Measurements from ENCODE around the gene TRAK1.

Gene TRAK1

DNA sequence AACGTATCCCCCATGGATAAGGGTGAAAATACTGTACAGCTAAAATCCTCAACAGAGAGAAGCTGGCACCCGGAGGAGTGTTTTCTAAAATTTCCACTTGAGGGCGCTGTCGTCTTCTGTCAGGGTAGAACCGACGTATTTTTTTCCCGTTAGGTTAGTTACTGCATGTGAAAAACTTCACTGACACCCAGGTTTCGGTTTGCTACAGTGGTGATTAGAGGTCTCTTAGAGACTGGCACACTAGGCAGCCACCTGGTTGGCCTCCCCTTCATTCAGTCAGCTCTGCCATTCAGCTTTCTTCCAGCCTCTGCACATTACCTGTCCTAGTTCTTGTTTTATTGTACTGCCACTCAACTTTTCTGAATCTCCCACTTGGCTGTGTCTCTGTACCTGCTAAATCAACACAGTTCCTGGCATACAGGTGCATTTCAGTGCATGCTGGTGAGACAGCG lies 156.4 kb downstream of the TRAK1 start:
- Histone ChIP-seq H3K4me1 (ENCODE audit: low read length) (peaks cover 8% of the 10 kb centered on the region), H2AFZ (ENCODE audit: low read length) (peak overlapping the region; percentile 14; the same call in 1 of the 2 replicates), H3K9ac (ENCODE audit: low read length) (no peak overlapping the region), H3K27ac (ENCODE audit: low read length) (peak overlapping the region; percentile 2; the same call in 1 of the 2 replicates), H4K20me1 (ENCODE audit: insufficient read depth, low read length) (no peaks in the 10 kb centered on the region), H3K9me3 (replicated peaks; ENCODE audit: insufficient read depth, low read length) (no peaks in the 10 kb centered on the region), H3K36me3 (replicated peaks; ENCODE audit: insufficient read depth, low read length) (no peaks in the 10 kb centered on the region), H3K9me2 (replicated peaks; ENCODE audit: insufficient read depth, low read length) (no peaks in the 10 kb centered on the region), H3K79me2 (ENCODE audit: low read length) (no peaks in the 10 kb centered on the region), H3K4me2 (ENCODE audit: low read depth, low read length) (peak overlapping the region; percentile 17), H3F3A (ENCODE audit: insufficient read depth, low read length) (no peaks in the 10 kb centered on the region), H3K4me3 (ENCODE audit: low read length) (no peak overlapping the region), H3K27me3 (replicated peaks; ENCODE audit: insufficient read depth, low read length) (no peaks in the 10 kb centered on the region)
- DNase-seq = peak; percentile 87
- TF ChIP-seq EZH2 (optimal IDR thresholded peaks at IDR 0.05; ENCODE audit: low read depth, low read length) = no peak
- TF ChIP-seq, protein P1, sequence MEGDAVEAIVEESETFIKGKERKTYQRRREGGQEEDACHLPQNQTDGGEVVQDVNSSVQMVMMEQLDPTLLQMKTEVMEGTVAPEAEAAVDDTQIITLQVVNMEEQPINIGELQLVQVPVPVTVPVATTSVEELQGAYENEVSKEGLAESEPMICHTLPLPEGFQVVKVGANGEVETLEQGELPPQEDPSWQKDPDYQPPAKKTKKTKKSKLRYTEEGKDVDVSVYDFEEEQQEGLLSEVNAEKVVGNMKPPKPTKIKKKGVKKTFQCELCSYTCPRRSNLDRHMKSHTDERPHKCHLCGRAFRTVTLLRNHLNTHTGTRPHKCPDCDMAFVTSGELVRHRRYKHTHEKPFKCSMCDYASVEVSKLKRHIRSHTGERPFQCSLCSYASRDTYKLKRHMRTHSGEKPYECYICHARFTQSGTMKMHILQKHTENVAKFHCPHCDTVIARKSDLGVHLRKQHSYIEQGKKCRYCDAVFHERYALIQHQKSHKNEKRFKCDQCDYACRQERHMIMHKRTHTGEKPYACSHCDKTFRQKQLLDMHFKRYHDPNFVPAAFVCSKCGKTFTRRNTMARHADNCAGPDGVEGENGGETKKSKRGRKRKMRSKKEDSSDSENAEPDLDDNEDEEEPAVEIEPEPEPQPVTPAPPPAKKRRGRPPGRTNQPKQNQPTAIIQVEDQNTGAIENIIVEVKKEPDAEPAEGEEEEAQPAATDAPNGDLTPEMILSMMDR (IDR thresholded peaks at IDR 0.05; ENCODE audit: low read length) = peak; percentile 84

DNA sequence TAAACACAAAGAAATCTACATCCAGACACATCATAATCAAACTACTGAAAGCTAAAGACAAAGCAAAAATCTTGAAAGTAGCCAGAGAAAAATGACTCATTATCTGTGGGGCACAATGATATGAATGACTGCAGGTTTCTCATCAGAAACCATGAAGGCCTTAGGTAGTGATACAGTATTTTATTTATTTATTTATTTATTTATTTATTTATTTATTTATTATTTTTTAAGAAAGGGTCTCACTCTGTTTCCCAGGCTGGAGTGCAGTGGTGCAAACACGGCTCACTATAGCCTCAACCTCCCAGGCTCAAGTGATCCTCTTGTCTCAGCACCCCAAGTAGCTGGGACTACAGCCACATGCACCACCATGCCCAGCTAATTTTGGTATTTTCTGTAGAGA lies 159.6 kb downstream of the TRAK1 start:
- no peak for TF ChIP-seq EZH2phosphoT487 (IDR thresholded peaks at IDR 0.05; ENCODE audit: low read length)
- TF ChIP-seq, protein P1 (IDR thresholded peaks at IDR 0.05; ENCODE audit: low read length) = no peak
- TF ChIP-seq EZH2 (optimal IDR thresholded peaks at IDR 0.05; ENCODE audit: low read depth, low read length) = no peak
- DNase-seq = no peak
- Histone ChIP-seq H3K4me1 (ENCODE audit: low read length) (peaks cover 8% of the 10 kb centered on the region), H3K9me3 (replicated peaks; ENCODE audit: insufficient read depth, low read length) (no peaks in the 10 kb centered on the region), H3K36me3 (replicated peaks; ENCODE audit: insufficient read depth, low read length) (no peaks in the 10 kb centered on the region), H4K20me1 (ENCODE audit: insufficient read depth, low read length) (no peaks in the 10 kb centered on the region), H3K79me2 (ENCODE audit: low read length) (no peaks in the 10 kb centered on the region), H3F3A (ENCODE audit: insufficient read depth, low read length) (no peaks in the 10 kb centered on the region), H2AFZ (ENCODE audit: low read length) (no peak overlapping the region), H3K4me2 (ENCODE audit: low read depth, low read length) (no peak overlapping the region), H3K4me3 (ENCODE audit: low read length) (no peak overlapping the region), H3K27ac (ENCODE audit: low read length) (no peak overlapping the region), H3K9me2 (replicated peaks; ENCODE audit: insufficient read depth, low read length) (no peaks in the 10 kb centered on the region), H3K27me3 (replicated peaks; ENCODE audit: insufficient read depth, low read length) (no peaks in the 10 kb centered on the region), H3K9ac (ENCODE audit: low read length) (no peak overlapping the region)

DNA sequence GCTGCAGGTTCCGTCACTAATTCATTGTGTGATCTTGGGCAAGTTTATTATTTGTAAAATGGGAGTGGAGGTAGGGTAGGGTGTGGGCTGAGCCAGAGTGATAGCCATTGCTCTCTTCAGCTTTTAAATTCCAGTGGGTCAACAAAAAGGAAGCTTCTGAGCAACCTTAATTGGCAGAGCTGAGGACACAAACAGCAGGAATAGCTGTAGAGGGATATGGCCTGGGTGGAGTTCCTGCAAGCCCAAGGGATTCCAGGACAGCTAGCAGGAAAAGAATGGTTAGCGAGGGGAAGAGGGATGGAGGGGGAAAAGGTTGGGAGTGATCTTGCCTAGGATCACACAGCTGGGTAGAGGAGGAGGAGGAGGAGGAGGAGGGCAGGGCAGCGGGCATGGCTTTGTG lies 163.4 kb downstream of the TRAK1 start:
- Histone ChIP-seq H3F3A (ENCODE audit: insufficient read depth, low read length) (no peaks in the 10 kb centered on the region), H3K4me1 (ENCODE audit: low read length) (no peaks in the 10 kb centered on the region), H3K9me3 (replicated peaks; ENCODE audit: insufficient read depth, low read length) (no peaks in the 10 kb centered on the region), H3K36me3 (replicated peaks; ENCODE audit: insufficient read depth, low read length) (no peaks in the 10 kb centered on the region), H2AFZ (ENCODE audit: low read length) (no peak overlapping the region), H3K9ac (ENCODE audit: low read length) (no peak overlapping the region), H3K9me2 (replicated peaks; ENCODE audit: insufficient read depth, low read length) (no peaks in the 10 kb centered on the region), H3K4me2 (ENCODE audit: low read depth, low read length) (no peak overlapping the region), H3K79me2 (ENCODE audit: low read length) (no peaks in the 10 kb centered on the region), H3K27ac (ENCODE audit: low read length) (no peak overlapping the region), H4K20me1 (ENCODE audit: insufficient read depth, low read length) (no peaks in the 10 kb centered on the region), H3K4me3 (ENCODE audit: low read length) (no peak overlapping the region), H3K27me3 (replicated peaks; ENCODE audit: insufficient read depth, low read length) (no peaks in the 10 kb centered on the region)
- TF ChIP-seq EZH2 (optimal IDR thresholded peaks at IDR 0.05; ENCODE audit: low read depth, low read length) (no peak), EZH2phosphoT487 (IDR thresholded peaks at IDR 0.05; ENCODE audit: low read length) (no peak)
- TF ChIP-seq, protein P1 (IDR thresholded peaks at IDR 0.05; ENCODE audit: low read length) = no peak
- DNase-seq = no peak

Measured in MM.1S (cell line).